ENCODE data around the gene EZH1.

Gene EZH1

DNA sequence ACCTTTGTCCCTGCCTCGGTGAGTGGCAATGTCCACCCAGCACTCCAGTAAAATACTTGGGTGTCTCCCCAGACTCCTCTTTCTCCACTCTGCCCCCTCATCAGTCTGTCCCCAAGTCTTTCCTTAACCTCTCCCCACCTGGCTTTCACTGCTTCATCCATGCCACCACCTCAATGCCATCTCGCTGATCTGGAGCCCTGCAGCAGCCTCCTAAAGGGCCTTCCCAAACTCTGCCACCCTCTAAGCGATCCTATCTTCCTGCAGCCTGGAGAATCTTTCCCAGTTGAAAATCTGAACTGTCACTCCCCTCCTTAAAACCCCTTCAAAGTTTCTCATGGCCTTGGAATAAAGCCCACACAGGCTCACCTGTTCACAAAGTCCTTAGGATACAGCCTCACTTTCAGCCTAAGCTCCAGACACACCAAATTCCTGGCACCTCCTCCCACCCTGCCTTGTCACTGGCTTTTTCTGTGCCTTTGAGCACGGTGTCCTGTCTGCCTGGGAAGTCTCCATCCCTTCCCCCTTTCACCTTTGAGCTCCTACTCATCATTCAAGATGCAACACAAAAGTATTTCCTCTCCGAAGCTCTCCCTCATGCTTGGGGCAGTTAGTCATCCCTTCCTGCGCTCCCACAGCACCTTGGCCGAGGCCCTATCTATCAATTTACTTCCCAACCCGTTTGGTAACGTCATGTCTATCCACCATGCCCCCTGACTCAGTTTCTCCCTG is 38.4 kb upstream of the EZH1 start:
- TF ChIP-seq, protein P1, sequence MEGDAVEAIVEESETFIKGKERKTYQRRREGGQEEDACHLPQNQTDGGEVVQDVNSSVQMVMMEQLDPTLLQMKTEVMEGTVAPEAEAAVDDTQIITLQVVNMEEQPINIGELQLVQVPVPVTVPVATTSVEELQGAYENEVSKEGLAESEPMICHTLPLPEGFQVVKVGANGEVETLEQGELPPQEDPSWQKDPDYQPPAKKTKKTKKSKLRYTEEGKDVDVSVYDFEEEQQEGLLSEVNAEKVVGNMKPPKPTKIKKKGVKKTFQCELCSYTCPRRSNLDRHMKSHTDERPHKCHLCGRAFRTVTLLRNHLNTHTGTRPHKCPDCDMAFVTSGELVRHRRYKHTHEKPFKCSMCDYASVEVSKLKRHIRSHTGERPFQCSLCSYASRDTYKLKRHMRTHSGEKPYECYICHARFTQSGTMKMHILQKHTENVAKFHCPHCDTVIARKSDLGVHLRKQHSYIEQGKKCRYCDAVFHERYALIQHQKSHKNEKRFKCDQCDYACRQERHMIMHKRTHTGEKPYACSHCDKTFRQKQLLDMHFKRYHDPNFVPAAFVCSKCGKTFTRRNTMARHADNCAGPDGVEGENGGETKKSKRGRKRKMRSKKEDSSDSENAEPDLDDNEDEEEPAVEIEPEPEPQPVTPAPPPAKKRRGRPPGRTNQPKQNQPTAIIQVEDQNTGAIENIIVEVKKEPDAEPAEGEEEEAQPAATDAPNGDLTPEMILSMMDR (IDR thresholded peaks at IDR 0.05) = no peak

DNA sequence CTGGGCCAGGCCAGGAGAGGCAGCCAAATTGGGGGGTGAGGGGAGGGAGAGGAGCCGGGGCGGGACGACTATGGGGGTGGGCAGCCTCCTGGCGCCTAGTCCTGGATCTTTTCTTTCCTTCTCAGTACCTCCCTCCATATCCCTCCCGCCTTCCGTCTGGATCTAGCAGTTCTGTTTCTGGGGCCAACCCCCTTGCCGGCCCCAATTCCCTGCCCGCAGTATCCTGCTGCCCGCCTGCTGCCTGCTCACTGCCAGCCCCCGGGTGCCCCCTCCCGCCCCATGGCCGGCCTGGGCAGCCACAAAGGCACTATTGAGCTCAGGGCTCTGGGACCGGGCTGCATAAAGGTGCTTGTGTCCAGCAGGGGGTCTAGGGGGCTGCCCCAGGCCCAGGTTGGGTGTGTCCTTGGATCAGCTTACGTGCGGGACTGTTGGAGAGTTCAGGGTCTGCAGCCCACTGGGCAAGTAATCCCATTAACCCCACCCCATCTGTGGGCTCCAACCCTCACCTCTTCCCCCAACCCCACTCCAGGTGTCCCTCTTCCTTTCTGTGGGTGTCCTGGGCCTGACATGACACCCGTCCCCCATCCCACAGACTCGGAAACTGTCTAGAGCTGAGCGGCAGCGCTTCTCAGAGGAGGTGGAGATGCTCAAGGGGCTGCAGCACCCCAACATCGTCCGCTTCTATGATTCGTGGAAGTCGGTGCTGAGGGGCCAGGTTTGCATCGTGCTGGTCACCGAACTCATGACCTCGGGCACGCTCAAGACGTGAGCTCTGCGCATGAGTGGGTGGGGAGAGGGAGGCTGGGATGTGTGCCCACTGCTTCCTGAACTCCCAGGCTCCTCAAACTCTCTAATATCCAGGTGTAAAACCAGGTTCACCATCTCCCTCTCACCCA is 37.6 kb upstream of the EZH1 start:
- TF ChIP-seq, protein P1 (IDR thresholded peaks at IDR 0.05) = no peak

DNA sequence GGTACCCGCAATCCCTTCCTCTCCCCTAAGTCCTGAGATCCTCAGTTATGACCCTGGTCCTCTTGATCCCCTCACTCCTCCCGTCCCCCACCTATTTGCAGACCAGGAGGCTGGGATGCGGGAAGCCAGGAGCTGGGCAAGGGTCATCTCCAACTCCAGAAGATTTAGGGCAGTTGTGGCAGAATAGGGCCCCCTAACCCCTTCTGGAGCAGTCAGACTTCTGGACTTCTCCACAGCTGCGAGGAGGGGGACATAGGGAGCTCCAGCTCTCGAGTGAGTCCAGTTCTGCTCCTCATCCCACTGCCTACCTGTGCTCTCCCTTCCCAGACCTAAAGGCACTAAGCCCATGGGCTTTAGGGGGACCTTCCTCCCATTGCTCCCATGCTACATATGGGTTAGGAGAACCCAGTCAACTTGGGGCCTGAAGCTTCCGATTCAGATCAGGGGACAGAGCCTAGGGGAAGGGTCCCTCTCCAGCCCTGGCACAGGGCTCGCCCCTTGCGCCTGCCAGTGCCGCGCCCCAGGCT is 36.9 kb upstream of the EZH1 start:
- TF ChIP-seq, protein P1 (IDR thresholded peaks at IDR 0.05) = no peak

DNA sequence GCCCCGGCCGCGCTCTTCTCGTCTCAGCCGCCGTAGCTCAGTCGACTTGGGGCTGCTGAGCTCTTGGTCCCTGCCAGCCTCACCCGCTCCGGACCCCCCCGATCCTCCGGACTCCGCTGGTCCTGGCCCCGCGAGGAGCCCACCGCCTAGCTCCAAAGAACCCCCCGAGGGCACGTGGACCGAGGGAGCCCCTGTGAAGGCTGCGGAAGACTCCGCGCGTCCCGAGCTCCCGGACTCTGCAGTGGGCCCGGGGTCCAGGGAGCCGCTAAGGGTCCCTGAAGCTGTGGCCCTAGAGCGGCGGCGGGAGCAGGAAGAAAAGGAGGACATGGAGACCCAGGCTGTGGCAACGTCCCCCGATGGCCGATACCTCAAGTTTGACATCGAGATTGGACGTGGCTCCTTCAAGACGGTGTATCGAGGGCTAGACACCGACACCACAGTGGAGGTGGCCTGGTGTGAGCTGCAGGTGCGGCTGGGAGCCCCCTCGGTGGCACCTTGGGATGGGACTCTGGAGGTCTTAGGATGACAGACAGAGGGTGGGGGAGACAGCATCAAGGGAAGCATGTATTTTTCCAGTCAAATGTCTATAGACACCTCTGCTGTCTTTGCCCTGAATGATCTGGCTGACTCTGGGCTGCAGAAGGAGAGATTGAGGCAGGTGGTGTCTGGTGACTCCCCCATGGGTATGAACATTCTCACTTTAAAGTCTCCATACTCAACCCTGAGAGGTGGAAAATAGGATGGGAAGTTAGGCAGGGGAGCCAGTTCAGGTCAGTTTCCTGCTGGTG is 36.2 kb upstream of the EZH1 start:
- TF ChIP-seq, protein P1 (IDR thresholded peaks at IDR 0.05) = no peak

DNA sequence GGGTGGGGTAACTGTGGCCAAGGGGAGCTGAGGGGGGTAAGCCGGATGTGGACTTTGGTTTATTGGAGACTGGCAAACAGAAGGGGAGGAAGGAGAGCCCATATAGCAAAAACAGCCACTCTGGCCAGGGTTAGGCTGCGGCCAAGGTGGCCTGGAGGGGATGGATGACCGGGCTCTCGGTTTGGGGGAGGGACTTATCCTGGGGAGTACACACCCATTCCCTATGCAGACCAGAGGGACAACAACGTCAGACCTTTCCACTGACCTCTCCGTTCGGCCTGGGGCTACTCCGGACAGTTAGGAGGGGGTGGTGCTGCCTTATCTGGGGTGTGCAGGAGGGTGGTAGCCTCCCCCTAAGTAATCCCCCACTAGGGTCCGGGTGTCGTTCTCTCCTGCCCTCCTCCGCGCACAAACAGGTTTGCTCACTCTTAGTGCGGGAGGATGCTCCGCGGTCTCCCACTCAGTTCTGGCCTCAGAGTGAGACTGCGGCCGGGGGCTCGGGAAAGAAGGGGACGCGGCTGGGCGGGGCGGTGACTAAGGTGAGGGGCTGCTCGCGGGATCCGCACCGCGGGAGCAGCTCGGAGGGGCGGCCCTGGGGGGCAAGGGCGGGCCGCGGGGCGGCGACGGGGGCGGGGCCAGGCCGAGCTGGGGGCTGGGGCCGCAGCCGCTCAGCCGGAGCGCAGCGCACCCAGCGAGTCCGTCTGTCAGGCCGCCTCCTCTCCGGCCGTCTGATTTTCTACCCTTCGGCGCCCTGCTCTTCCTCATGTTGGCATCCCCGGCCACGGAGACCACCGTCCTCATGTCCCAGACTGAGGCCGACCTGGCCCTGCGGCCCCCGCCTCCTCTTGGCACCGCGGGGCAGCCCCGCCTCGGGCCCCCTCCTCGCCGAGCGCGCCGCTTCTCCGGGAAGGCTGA is 35.4 kb upstream of the EZH1 start, which contains the start of gene WNK4:
WNK4 (plus strand) TSS at position 675 of the 915 bp plus-strand sequence; CDS start at position 764, 89 bp downstream.
- TF ChIP-seq, protein P1 (IDR thresholded peaks at IDR 0.05) = no peak

DNA sequence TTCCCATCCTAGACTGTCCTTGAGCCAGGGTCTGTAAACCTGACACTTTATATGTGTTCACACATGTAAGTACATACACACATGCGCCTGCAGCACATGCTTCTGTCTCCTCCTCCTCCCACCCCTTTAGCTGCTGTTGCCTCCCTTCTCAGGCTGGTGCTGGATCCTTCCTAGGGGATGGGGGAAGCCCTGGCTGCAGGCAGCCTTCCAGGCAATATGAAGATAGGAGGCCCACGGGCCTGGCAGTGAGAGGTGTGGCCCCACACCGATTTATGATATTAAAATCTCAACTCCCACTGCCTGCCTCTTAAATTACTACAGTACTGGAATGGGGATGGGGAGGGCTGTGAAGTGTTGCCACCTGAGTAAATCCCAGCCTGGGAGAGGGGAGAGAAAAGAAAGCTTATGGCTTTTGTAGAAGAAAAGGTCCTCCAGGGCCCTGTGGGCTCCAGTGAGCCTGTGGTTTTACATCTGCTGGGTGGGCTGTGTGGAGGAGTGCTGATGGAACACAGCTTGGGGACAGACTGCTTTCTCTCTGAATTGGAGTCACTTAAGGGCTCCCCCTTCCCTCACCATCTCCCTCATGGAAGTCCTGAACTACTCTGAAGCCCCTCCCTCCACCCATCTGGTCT is 34.6 kb upstream of the EZH1 start:
- TF ChIP-seq, protein P1 (IDR thresholded peaks at IDR 0.05) = no peak

Measured in LNCAP (cell line).